Measurements from ENCODE around the gene COG5. TPM values are rescaled to one million over a fixed set of nuclear protein-coding genes. Genes with fewer than 3 reads are reported as not detected.

The COG5 gene
- total RNA-seq, 1 donor from 2014 or later: 55.8 TPM

GRCh38 chr7:107534139-107534538 is 29.6 kb downstream of the COG5 start:
- DNase-seq (ENCODE audit: missing footprints) (no peak), ATAC-seq (no peak)
- intact Hi-C loops (cut with DNase I): no loop called here

- DNase-seq (ENCODE audit: missing footprints) (no peak), ATAC-seq (no peak)
- intact Hi-C loops (cut with DNase I): no loop called here
These were observed 33.0 kb downstream of the COG5 start for GRCh38 chr7:107530751-107531150.

DNA sequence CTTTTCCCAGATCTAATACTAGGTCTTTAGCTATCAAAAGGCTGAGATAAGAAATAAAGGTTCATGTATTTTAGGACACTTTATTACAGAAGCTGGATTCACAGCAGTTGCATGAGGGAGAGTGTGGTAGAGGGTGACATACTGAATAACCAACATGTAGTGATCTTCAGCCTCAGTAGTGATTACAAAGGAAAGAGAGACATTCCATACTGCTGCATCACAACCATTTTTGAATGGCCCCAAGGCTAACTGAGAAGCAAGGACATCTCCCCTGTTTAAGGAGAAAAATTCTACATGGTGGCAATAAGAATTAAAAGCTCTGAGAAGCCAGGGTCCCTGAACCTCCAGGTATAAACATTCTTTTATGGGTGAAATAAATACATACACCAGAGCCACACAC is 35.3 kb downstream of the COG5 start:
- intact Hi-C loops (cut with DNase I): no loop called here
- DNase-seq (ENCODE audit: missing footprints): no peak
- no peak for ATAC-seq

- ATAC-seq (no peak), DNase-seq (ENCODE audit: missing footprints) (no peak)
- intact Hi-C loops (cut with DNase I): no loop called here
These were observed 36.5 kb downstream of the COG5 start for GRCh38 chr7:107527196-107527595.

DNA sequence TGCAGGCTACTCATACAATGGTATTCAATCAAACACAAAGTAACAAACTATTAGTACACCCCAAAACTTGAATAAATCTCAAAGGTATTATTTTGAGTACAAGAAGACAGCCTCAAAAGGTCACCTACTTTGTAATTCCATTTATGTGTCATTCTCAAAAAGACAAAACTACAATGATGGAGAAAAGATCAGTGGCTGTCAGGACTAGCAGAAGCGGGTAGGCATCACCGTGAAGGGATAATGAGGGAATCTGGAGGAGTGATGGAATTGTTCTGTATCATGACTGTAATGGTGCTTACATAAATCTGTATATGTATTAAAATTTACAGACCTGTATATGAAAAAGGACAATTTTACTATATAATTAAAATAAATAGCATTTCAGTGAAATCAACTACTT is 37.0 kb downstream of the COG5 start:
- no peak for DNase-seq (ENCODE audit: missing footprints)
- intact Hi-C loops (cut with DNase I): no loop called here
- ATAC-seq: no peak

- no peak for DNase-seq (ENCODE audit: missing footprints)
- ATAC-seq: peak; percentile 48
- intact Hi-C loops (cut with DNase I): no loop called here
These were observed 56.9 kb downstream of the COG5 start for GRCh38 chr7:107506674-107507339.

DNA sequence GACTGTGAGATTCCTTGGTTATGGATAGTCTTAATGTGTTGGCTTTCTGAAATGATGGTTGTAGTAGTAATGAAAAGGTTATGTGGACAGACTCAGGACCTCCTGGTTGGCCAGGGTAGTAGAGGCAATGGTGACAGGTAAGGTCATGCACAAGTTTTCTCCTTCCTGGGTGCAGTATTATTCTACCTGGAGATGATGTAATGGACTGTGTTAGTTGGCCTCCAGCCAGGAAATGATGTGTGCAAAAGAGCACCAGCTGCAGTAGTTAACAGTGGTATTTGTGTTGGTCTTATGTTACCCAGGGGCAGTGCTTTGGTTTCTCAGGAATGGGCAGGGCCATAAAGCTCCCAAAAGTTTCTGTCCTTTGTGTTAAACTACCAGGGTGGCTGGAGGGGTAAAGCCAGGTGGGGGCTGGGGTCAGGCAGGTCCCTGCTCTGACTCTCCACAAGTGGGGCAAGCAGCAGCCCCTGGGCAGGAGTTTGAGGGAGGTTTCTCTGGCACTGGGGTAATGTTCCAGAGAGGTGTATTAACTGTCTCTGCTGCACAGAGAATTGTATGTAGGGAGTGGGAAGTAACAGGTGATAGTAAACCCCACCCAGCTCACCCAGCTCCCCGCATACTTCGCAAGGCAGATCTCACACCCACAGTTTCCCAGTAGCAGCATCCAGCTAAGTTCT is 57.6 kb downstream of the COG5 start:
- no peak for DNase-seq (ENCODE audit: missing footprints)
- ATAC-seq: peak; percentile 28
- intact Hi-C loops (cut with DNase I): no loop called here

DNA sequence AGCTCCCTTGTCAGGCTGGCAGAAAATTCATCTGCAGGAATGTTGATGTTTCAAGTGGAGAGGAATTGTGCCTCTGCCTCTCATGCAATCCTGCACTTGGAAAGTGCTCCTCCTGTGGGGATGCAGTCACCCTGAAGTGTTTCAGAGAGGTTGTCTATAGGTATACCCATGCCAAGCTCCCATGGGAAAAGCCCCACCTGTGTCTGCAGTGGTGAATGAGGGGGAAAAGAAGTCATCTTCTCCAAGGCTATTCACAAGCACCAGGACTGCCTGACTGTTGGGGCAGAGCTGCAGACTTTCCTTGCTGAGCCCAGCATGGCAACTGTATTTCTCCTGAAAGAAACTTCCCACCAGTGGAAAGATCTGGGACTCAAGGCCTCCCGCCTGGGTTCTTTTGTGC is 58.4 kb downstream of the COG5 start:
- ATAC-seq: no peak
- DNase-seq (ENCODE audit: missing footprints): no peak
- intact Hi-C loops (cut with DNase I): no loop called here

DNA sequence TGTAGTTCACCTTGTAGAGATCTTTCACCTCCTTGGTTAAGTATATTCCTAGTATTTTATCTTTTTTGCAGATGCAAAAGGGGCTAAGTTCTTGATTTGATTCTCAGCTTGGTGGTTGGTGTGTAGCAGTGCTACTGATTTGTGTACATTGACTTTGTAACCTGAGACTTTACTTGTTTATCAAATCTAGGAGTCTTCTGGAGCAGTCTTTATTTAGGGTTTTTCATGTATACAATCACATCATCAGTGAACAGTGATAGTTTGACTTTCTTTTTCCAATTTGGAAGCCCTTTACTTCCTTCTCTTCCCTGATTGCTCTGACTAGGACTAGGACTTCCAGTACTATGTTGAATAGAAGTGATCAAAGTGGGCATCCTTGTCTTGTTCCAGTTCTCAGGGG is 60.0 kb downstream of the COG5 start:
- intact Hi-C loops (cut with DNase I): no loop called here
- no peak for DNase-seq (ENCODE audit: missing footprints)

DNA sequence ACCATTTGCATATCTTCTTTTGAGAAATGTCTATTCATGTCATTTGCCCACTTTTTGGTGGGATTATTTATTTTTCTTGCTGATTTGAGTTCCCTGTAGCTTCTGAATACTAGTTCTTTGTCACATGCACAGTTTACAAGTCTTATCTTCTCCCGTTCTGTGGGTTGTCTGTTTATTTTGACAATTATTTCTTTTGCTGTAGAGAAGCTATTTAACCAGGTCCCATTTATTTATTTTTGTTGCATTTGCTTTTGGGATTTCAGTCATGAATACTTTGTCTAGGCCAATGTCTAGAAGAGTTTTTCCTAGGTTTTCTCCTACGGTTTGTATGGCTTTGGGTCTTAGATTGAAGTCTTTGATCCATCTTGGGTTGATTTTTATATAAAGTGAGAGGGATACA is 60.9 kb downstream of the COG5 start:
- DNase-seq (ENCODE audit: missing footprints) (no peak), ATAC-seq (no peak)
- intact Hi-C loops (cut with DNase I): no loop called here

More for the DNA sequence above, 60.0 kb downstream of the COG5 start:
- ATAC-seq: no peak

DNA sequence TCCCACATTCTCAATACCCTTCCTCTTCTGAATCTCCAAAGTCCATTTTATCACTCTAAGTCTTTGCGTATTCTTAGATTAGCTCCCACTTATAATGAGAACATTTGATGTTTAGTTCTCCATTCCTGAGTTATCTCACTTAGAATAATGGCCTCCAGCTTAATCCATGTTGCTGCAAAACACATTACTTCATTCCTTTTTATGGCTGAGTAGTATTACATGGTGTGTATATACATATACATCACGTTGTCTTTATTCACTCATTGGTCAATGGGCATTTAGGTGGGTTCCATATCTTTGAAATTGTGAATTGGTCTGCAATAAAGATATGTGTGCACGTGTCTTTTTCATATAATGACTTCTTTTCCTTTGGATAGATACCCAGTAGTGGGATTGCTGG is 61.6 kb downstream of the COG5 start:
- DNase-seq (ENCODE audit: missing footprints) (no peak), ATAC-seq (no peak)
- intact Hi-C loops (cut with DNase I): no loop called here

DNA sequence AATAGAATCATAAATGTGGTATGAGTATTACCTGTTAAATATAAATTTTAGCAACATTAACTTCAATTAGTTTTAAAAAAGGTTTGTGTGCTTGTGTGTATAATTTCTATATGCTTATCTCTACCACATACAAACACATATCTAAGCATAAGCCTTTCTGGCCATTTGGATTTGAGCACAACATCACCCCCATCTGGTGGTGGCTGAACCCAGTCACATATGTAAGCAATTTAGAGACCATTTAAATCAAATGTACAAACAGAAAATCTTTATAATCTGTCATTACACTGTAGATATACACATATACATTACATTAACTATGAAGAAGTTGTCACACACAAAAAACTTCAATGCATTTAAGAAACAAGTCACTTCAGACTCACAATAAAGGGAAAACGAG is 62.1 kb downstream of the COG5 start:
- no peak for DNase-seq (ENCODE audit: missing footprints)
- intact Hi-C loops (cut with DNase I): no loop called here
- ATAC-seq: no peak

DNA sequence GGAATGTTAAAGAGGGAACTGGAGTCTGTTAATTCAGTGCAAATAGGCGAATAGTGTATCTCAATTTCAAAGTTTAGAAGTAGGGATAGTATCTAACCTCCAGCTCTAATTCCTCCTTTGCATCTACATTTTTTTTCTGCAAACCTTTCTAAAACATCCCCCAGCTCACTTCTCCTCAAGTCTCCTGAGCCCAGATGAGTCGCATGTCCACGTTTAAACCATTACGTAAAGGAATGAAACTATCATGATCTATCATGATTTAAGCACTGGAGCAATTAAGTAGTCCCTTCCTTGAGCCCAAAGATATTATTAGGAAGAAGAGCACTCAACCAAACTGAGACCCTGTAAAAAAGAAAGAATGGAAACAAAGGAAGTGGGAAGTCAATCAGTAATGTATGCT is 64.0 kb downstream of the COG5 start:
- DNase-seq (ENCODE audit: missing footprints) (no peak), ATAC-seq (no peak)
- intact Hi-C loops (cut with DNase I): no loop called here

- no peak for DNase-seq (ENCODE audit: missing footprints)
- no peak for ATAC-seq
- intact Hi-C loops (cut with DNase I): no loop called here
These were observed 68.2 kb downstream of the COG5 start for GRCh38 chr7:107495516-107495915.

- DNase-seq (ENCODE audit: missing footprints): no peak
- ATAC-seq: no peak
- intact Hi-C loops (cut with DNase I): no loop called here
These were observed 68.8 kb downstream of the COG5 start for GRCh38 chr7:107494884-107495283.

GRCh38 chr7:107494315-107494751 is 69.4 kb downstream of the COG5 start:
- intact Hi-C loops (cut with DNase I): no loop called here
- no peak for DNase-seq (ENCODE audit: missing footprints)
- peak; percentile 28 for ATAC-seq

DNA sequence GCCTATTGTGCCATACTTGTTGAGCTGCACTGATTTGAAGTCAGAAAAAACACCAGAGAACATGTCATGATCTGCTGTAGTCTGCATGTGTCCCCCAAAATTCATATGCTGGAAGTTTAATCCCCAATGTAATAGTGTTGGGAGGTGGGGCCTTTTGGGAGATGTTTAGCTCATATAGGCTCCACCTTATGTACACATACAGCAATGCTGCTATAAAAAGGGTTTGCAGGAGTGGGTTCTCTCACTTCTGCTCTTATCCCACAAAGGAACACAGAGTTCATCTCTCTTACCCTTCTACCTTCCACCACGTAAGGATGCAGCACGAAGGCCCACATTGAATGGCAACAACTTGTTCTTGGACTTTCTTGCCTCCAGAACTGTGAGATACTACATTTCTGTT is 70.8 kb downstream of the COG5 start:
- no peak for DNase-seq (ENCODE audit: missing footprints)
- ATAC-seq: no peak
- intact Hi-C loops (cut with DNase I): no loop called here

GRCh38 chr7:107486041-107486440 is 77.7 kb downstream of the COG5 start:
- ATAC-seq (no peak), DNase-seq (ENCODE audit: missing footprints) (no peak)
- intact Hi-C loops (cut with DNase I): no loop called here

GRCh38 chr7:107482571-107482970 is 81.1 kb downstream of the COG5 start:
- intact Hi-C loops (cut with DNase I): loop anchor here (5.0 kb wide), 1 partner anchor 80 kb away; the partner anchor contains the start of genes COG5 and DUS4L
- DNase-seq (ENCODE audit: missing footprints) (no peak), ATAC-seq (no peak)

DNA sequence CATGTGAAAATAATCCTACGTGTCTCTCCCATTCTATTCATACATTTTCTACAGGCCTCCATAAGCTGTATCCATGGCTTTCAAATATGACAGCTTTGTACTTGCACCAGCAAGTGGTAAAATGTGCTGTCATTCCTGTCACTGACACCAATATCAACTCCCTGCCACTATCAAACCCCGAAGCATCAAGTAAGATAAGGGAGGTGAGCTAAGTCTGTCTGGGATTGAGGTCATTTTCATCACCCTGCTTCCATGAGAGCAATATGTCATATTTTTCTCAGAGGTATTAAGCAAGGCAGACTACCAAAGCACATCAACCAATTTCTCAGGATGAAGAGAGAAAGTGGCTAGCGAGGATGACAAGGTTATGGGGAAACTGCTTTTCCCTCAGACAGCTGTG is 82.8 kb downstream of the COG5 start:
- intact Hi-C loops (cut with DNase I): loop anchor here (2.0 to 5.0 kb wide), 2 partner anchors 81 to 100 kb away; partner anchors contain the start of genes BCAP29, COG5 and DUS4L
- ATAC-seq (peak; percentile 94), DNase-seq (ENCODE audit: missing footprints) (no peak)
